ENCODE results near the gene MED22.
"Not testable (repeated sequence)": the region's sequence is repeated elsewhere in the genome, so short reads cannot be mapped to it uniquely, and the experiment has no call there.

MED22 gene

DNA sequence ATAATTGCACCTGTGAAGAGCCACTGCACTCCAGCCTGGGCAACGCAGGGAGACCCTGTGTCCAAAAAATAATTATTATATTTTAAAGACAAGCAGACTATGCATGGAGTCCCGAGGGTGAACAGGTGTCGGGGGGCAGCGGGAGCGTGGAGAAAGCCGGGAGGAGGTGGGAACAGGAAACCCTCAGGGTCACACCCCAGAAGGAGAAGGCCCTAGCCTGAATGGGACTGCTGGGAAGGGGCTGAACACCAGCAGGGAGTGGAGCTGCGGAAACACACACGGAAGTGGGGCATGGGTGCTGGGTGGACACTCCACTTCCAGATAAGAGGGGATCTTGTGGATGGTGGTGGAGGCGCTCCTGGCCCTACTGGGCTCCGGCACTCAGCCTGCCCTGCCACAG is 24.7 kb downstream of the MED22 start:
- Histone ChIP-seq H3K27me3 (ENCODE audit: control insufficient read depth, insufficient read depth, low read length) (no peaks in the 10 kb centered on the region), H3K36me3 (ENCODE audit: control insufficient read depth, insufficient read depth, low read length) (no peaks in the 10 kb centered on the region), H3K27ac (ENCODE audit: low read depth, low read length) (no peak overlapping the region)

DNA sequence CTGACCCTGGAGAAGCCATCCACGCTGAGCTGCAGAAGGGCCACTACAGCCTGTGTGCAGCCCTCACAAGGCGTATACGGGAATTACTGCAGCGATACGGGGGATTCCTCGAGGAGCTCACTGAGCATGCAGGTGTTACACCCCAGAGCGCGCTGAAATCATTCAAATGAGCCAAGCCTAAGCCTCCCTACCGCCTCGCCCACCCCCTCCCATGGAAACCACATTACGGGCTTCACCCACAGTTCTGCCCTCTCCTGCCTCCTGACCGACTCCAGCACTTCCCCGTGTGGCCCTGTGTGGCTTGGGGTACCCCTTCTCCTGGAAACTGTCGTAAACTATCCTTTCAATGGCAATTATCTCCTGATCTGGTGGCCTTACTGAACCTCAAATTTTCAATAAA is 25.2 kb downstream of the MED22 start:
- no peaks in the 10 kb centered on the region for H3K36me3 ChIP-seq (ENCODE audit: control insufficient read depth, insufficient read depth, low read length)
- H3K4me3 ChIP-seq (ENCODE audit: low read depth, low read length), result no peak overlapping the region
- no peak overlapping the region for H3K27ac ChIP-seq (ENCODE audit: low read depth, low read length)
- H3K9me3 ChIP-seq (ENCODE audit: control insufficient read depth, insufficient read depth, low read length), result peaks cover 6% of the 10 kb centered on the region
- no peak overlapping the region for H3K9ac ChIP-seq (ENCODE audit: low read depth, low read length)
- H3K4me1 ChIP-seq (ENCODE audit: control insufficient read depth, insufficient read depth, low read length), result no peaks in the 10 kb centered on the region
- H3K27me3 ChIP-seq (ENCODE audit: control insufficient read depth, insufficient read depth, low read length), result no peaks in the 10 kb centered on the region

More for the DNA sequence above, 24.7 kb downstream of the MED22 start:
- Histone ChIP-seq H3K9ac (ENCODE audit: low read depth, low read length) (no peak overlapping the region), H3K4me1 (ENCODE audit: control insufficient read depth, insufficient read depth, low read length) (no peaks in the 10 kb centered on the region), H3K4me3 (ENCODE audit: low read depth, low read length) (no peak overlapping the region), H3K9me3 (ENCODE audit: control insufficient read depth, insufficient read depth, low read length) (peaks cover 6% of the 10 kb centered on the region)

GRCh38 chr9:133321411-133321935 is 26.5 kb downstream of the MED22 start:
- Histone ChIP-seq H3K27ac (ENCODE audit: low read depth, low read length) (no peak overlapping the region), H3K9ac (ENCODE audit: low read depth, low read length) (no peak overlapping the region), H3K9me3 (ENCODE audit: control insufficient read depth, insufficient read depth, low read length) (peaks cover 6% of the 10 kb centered on the region), H3K36me3 (ENCODE audit: control insufficient read depth, insufficient read depth, low read length) (no peaks in the 10 kb centered on the region), H3K4me1 (ENCODE audit: control insufficient read depth, insufficient read depth, low read length) (no peaks in the 10 kb centered on the region), H3K4me3 (ENCODE audit: low read depth, low read length) (no peak overlapping the region), H3K27me3 (ENCODE audit: control insufficient read depth, insufficient read depth, low read length) (no peaks in the 10 kb centered on the region)

- Histone ChIP-seq H3K4me3 (ENCODE audit: low read depth, low read length) (no peak overlapping the region), H3K27me3 (ENCODE audit: control insufficient read depth, insufficient read depth, low read length) (no peaks in the 10 kb centered on the region), H3K36me3 (ENCODE audit: control insufficient read depth, insufficient read depth, low read length) (no peaks in the 10 kb centered on the region), H3K9me3 (ENCODE audit: control insufficient read depth, insufficient read depth, low read length) (peaks cover 6% of the 10 kb centered on the region), H3K9ac (ENCODE audit: low read depth, low read length) (no peak overlapping the region), H3K4me1 (ENCODE audit: control insufficient read depth, insufficient read depth, low read length) (no peaks in the 10 kb centered on the region), H3K27ac (ENCODE audit: low read depth, low read length) (no peak overlapping the region)
Observed at GRCh38 chr9:133320421-133320881, 27.5 kb downstream of the MED22 start.

DNA sequence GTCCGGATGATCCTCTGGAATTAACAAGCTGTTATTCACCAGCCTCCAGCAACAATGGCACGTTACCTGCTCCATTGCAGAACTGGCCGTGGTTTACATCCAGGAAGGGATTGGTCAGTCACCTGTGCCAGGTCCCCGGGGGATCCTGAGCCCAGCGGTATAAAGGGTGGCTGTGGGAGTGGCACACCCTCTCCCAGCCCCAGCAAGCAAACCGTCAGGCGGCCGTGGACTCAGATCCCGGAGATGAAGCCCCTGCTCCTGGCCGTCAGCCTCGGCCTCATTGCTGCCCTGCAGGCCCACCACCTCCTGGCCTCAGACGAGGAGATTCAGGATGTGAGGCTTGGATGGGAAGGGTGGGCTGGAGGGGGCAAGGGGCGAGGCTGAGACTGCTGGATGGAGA is 30.4 kb downstream of the MED22 start:
- H3K4me1 ChIP-seq (ENCODE audit: control insufficient read depth, insufficient read depth, low read length); H3K27ac ChIP-seq (ENCODE audit: low read depth, low read length); H3K9me3 ChIP-seq (ENCODE audit: control insufficient read depth, insufficient read depth, low read length); H3K9ac ChIP-seq (ENCODE audit: low read depth, low read length); H3K4me3 ChIP-seq (ENCODE audit: low read depth, low read length); H3K27me3 ChIP-seq (ENCODE audit: control insufficient read depth, insufficient read depth, low read length); H3K36me3 ChIP-seq (ENCODE audit: control insufficient read depth, insufficient read depth, low read length): not testable (repeated sequence)

- Histone ChIP-seq H3K27ac (ENCODE audit: low read depth, low read length) (no peak overlapping the region), H3K9ac (ENCODE audit: low read depth, low read length) (no peak overlapping the region), H3K4me3 (ENCODE audit: low read depth, low read length) (no peak overlapping the region), H3K4me1 (ENCODE audit: control insufficient read depth, insufficient read depth, low read length) (no peaks in the 10 kb centered on the region), H3K9me3 (ENCODE audit: control insufficient read depth, insufficient read depth, low read length) (no peaks in the 10 kb centered on the region), H3K36me3 (ENCODE audit: control insufficient read depth, insufficient read depth, low read length) (no peaks in the 10 kb centered on the region), H3K27me3 (ENCODE audit: control insufficient read depth, insufficient read depth, low read length) (no peaks in the 10 kb centered on the region)
Observed at GRCh38 chr9:133315997-133316396, 31.9 kb downstream of the MED22 start.

DNA sequence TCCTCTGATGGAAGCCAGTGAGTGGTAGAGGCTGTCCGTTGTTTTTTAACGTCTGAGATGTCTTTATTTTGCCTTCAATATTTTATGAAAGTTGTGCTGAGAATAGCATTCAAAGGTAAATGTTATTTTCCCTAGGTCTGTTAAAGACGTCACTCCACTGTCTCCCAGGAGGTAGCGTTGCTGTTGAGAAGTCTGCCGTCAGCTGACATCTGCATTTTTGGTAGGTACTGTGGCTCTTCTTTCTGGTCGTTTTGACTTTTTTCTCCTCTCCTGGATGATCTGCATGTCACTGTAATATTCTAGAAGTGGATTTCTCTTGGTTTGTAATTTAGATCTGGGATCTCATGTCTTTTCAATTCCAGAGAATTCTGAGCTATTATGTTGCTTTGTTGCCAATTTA is 38.3 kb downstream of the MED22 start:
- Histone ChIP-seq H3K4me3 (ENCODE audit: low read depth, low read length) (no peak overlapping the region), H3K9ac (ENCODE audit: low read depth, low read length) (no peak overlapping the region), H3K36me3 (ENCODE audit: control insufficient read depth, insufficient read depth, low read length) (no peaks in the 10 kb centered on the region), H3K27me3 (ENCODE audit: control insufficient read depth, insufficient read depth, low read length) (no peaks in the 10 kb centered on the region), H3K9me3 (ENCODE audit: control insufficient read depth, insufficient read depth, low read length) (peaks cover 9% of the 10 kb centered on the region), H3K4me1 (ENCODE audit: control insufficient read depth, insufficient read depth, low read length) (no peaks in the 10 kb centered on the region), H3K27ac (ENCODE audit: low read depth, low read length) (no peak overlapping the region)

DNA sequence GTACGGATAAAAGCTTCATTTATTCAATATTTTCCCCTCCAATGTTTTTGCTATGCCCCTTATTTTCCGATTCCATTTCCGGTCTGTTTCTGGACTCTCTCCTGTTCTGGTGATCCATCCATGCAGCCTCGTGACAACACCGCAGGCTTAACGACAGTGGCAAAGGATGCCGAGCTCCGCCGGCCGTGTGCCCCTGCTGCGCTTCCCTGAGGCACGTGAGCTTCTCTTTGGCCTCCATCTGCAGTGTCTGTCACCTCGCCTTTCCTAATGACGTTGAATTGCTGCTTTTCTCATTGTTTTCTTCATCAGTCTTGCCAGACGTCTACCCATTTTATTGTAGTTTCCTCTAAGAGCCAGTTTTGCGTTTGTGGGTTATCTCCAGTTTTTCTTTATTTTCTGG is 40.6 kb downstream of the MED22 start:
- H3K36me3 ChIP-seq (ENCODE audit: control insufficient read depth, insufficient read depth, low read length), result no peaks in the 10 kb centered on the region
- peaks cover 9% of the 10 kb centered on the region for H3K9me3 ChIP-seq (ENCODE audit: control insufficient read depth, insufficient read depth, low read length)
- no peaks in the 10 kb centered on the region; the same call in 1 of the 2 replicates for H3K27me3 ChIP-seq (ENCODE audit: control insufficient read depth, insufficient read depth, low read length)

DNA sequence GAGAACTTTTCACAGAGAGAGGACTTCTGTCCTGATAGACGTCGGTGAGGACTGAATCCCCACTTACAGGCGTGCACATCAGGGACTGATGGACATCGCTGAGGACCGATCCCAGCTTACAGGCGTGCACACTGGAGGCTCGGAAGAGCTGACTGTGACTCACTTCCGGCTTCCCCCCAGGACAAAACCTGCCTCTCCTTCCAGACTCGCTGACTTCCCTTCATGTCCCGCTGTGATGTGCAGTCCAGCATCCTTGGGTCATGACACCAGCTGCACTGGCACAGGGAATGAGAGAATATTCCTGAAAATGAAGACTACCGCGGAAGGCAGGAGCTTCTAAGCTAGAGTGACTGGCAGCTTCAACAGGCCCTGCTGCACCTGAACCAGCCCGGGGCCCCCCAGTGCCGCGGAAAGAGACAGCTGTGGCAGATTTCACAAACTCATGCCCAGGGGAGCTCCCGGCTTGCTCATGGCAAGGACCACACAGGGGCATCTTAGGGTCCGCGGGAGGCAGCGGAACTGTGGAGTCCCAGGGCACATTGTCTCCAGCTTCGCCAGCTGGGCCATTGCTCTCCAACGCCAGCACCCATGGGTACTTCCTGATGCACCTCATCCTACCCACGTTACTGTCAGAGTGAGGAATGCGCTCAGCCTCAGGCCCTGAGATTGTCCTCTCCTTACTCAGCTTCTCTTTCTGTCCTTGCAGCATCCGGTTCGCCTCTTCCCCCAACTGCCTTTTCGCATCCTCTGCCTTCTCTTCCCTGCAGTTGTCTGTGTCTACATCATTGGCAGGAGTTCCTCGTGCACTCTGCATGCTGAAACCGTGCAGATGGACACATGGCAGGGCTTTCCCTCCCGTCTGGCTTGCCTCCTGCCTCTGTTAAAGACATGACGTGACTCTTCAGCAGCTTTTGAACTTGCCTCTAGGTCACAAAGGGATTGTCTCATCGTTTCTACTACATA is 41.4 kb downstream of the MED22 start:
- Histone ChIP-seq H3K27me3 (ENCODE audit: control insufficient read depth, insufficient read depth, low read length) (no peaks in the 10 kb centered on the region; the same call in 1 of the 2 replicates), H3K9ac (ENCODE audit: low read depth, low read length) (no peak overlapping the region), H3K9me3 (ENCODE audit: control insufficient read depth, insufficient read depth, low read length) (peaks cover 9% of the 10 kb centered on the region), H3K36me3 (ENCODE audit: control insufficient read depth, insufficient read depth, low read length) (no peaks in the 10 kb centered on the region), H3K4me1 (ENCODE audit: control insufficient read depth, insufficient read depth, low read length) (no peaks in the 10 kb centered on the region), H3K27ac (ENCODE audit: low read depth, low read length) (no peak overlapping the region), H3K4me3 (ENCODE audit: low read depth, low read length) (no peak overlapping the region)

More for the DNA sequence above, 40.6 kb downstream of the MED22 start:
- Histone ChIP-seq H3K27ac (ENCODE audit: low read depth, low read length) (no peak overlapping the region), H3K4me1 (ENCODE audit: control insufficient read depth, insufficient read depth, low read length) (no peaks in the 10 kb centered on the region), H3K4me3 (ENCODE audit: low read depth, low read length) (no peak overlapping the region), H3K9ac (ENCODE audit: low read depth, low read length) (no peak overlapping the region)

DNA sequence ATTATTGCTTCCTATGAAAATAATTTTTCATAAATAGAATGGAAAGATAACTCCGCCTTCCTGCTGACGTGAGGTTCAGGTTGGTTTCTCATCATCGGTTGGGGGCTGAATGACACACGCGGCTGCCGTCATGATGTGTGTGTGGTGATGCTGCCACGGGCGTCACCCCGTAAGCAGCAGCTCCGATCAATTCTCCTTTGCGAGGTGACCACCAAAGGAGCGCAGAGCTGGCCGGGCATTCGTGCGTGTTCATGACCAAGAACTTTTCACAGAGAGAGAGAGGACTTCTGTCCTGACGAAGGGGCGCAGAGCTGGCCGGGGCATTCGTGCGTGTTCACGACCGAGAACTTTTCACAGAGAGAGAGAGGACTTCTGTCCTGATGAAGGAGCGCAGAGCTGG is 42.2 kb downstream of the MED22 start:
- Histone ChIP-seq H3K9me3 (ENCODE audit: control insufficient read depth, insufficient read depth, low read length) (peaks cover 9% of the 10 kb centered on the region), H3K9ac (ENCODE audit: low read depth, low read length) (no peak overlapping the region), H3K4me1 (ENCODE audit: control insufficient read depth, insufficient read depth, low read length) (no peaks in the 10 kb centered on the region), H3K4me3 (ENCODE audit: low read depth, low read length) (no peak overlapping the region), H3K27me3 (ENCODE audit: control insufficient read depth, insufficient read depth, low read length) (no peaks in the 10 kb centered on the region; the same call in 1 of the 2 replicates), H3K27ac (ENCODE audit: low read depth, low read length) (no peak overlapping the region), H3K36me3 (ENCODE audit: control insufficient read depth, insufficient read depth, low read length) (no peaks in the 10 kb centered on the region)
